Left ventricle myocardium superior (tissue), 1 donor: ENCODE results near the gene JMJD8. TPM values are rescaled to one million over a fixed set of nuclear protein-coding genes. Genes with fewer than 3 reads are reported as not detected.

Experiments
- ATAC-seq: fragments of 200-7000 bp; cut with Tn5 transposase; one replicate; pipeline ENCODE4 v1.9.1; 2020; ENCODE audit warnings: mild to moderate bottlenecking, moderate library complexity
- DNase-seq: peaks from one replicate; pipeline ENCODE4 v3.0.0-alpha.2; 2020
- intact Hi-C: fragments of 100-400 bp; cut with micrococcal nuclease; formaldehyde crosslinking; loops from one replicate; pipeline ENCODE4 v1.11.0; 2022
- long read RNA-seq: library from polyadenylated mRNA; unstranded; transcript quantifications from one replicate; pipeline ENCODE4 v2.0.0, GENCODE V29; 2021
- total RNA-seq: library from RNA; stranded (reverse); fragmentation: NEBNext Ultra II Directional; extraction: Animal tissue kit (Norgen Biotek cat#: 25700); gene quantifications from one replicate; pipeline ENCODE4 v1.2.1, GENCODE V29; 2021
- donor health status: DM: no; HTN: yes; CAD: no; lungs with severe emphysema.

The JMJD8 gene, protein sequence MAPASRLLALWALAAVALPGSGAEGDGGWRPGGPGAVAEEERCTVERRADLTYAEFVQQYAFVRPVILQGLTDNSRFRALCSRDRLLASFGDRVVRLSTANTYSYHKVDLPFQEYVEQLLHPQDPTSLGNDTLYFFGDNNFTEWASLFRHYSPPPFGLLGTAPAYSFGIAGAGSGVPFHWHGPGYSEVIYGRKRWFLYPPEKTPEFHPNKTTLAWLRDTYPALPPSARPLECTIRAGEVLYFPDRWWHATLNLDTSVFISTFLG
- 49.0 TPM for total RNA-seq
- long read RNA-seq, transcript JMJD8-201 (9 exons, 2,038 nt) = major isoform, 47 of 118 reads
- long read RNA-seq, partial matches to known transcripts = 20 of 118 reads
- long read RNA-seq, other reads (novel, unspliced or antisense) = 37 of 118 reads

DNA sequence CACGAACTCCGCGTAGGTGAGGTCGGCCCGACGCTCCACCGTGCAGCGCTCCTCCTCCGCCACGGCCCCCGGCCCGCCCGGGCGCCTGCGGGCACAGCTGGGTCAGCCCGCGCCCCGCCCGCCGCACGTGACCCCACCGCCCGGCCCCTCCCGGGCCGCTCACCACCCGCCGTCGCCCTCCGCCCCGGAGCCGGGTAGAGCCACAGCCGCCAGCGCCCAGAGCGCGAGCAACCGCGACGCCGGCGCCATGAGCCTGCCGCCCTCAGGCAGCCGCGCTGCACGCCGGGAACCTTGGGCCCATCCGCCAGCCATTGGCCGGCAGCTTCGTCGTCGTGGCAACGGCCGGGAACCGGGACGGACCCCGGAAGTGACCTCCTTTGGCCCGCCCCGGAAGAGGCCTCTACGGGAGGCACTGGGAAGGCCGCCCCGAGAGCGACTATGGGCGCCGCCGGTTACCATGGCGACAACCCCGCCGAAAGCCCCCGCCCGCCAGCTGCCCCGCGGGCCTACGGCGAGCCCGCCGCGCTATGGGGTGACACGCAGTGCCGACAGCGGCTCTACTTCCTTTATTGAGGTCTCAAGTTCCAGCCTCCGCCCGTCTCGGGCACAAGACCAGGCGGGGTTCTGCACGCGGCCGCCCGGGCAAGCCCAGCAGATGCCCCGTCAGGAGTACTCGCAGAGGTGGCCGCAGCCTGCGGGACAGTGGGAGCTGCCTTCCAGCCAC is at the start of gene JMJD8:
Gene JMJD8, minus strand, starts transcription at position 264 of the 724 bp plus-strand sequence. Its CDS starts 15 bp downstream, at position 249.
- DNase-seq = peak; percentile 99
- intact Hi-C loops = no loop called here
- peak; percentile 63 for ATAC-seq

DNA sequence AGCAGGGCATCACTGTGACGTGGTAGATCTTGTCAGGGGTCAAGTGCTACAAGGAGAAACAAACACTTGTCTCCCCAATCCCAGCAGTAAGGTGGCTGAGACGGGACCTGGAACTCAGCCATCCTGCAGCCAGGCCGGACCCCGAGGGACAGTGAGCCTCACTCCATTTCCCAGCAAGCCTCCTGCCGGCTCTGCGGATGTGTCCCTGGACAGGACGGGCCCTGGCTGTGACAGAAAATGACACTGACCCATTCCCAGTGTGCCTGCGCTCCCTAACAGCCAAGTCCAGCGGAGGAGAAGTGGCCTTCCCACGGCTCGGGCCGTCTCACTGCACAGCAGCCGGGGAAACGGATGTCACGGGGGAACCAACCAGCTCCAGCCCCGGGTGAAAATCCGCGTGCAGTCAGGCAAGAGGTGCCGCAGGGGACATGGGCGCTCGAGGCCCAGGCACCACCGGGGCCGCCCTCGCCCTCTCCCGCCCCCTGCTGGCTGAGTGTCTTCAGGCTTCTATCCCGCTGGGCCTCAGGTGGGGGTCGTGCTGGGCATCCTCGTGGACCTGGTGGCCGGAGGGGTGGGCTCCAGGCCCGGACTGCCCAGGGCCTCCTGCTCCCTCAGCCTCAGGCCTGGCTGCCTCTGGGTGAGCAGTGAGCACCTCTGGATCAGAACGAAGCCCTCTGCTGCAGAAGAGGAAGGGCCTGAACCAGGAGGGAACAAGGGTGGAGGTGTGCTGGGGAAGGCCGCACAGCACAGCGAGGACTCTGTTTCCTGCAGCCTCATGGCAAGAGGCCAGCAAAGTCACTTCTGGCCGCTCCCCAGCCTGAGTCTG is 49.5 kb upstream of the JMJD8 start:
- intact Hi-C loops = no loop called here
- ATAC-seq (no peak), DNase-seq (no peak)

DNA sequence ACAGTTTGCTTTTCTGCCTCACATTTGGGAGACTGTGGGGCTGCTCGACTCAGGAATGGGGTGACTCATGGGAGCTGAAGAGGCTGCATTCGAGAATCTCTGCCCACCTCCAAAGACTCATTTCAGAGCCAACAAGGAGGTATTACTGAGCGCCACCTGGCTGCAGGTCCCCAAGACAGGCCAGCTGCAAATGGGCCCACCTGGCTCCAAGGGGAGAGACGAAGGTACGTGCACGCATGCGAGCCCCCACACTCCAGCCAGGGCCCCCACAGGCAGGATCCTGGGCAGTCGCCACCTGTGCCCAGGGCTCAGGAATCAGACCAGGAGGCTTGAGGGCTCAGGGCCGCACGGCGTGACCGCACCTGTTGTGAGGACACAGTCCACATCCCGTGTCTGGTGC is 48.8 kb upstream of the JMJD8 start:
- intact Hi-C loops = no loop called here
- DNase-seq (no peak), ATAC-seq (no peak)

DNA sequence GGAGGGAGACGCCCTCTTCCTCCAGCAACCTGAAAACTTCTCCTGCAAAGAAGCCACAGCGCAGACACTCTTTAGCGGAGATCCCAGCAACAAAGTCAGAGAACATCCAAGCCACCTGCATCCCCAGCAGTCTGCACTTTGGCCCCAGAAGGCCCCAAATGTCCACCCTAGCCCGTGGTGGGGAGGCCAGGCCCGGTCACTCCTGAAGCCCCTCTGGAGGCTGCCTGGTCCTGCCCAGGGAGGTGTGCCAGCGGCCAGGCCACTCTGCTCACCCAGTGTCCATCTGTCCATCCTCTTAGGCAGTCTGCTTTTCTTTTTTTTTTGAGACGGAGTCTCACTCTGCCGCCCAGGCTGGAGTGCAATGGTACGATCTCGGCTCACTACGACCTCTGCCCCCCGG is 48.2 kb upstream of the JMJD8 start:
- DNase-seq (no peak), ATAC-seq (no peak)
- intact Hi-C loops = no loop called here

DNA sequence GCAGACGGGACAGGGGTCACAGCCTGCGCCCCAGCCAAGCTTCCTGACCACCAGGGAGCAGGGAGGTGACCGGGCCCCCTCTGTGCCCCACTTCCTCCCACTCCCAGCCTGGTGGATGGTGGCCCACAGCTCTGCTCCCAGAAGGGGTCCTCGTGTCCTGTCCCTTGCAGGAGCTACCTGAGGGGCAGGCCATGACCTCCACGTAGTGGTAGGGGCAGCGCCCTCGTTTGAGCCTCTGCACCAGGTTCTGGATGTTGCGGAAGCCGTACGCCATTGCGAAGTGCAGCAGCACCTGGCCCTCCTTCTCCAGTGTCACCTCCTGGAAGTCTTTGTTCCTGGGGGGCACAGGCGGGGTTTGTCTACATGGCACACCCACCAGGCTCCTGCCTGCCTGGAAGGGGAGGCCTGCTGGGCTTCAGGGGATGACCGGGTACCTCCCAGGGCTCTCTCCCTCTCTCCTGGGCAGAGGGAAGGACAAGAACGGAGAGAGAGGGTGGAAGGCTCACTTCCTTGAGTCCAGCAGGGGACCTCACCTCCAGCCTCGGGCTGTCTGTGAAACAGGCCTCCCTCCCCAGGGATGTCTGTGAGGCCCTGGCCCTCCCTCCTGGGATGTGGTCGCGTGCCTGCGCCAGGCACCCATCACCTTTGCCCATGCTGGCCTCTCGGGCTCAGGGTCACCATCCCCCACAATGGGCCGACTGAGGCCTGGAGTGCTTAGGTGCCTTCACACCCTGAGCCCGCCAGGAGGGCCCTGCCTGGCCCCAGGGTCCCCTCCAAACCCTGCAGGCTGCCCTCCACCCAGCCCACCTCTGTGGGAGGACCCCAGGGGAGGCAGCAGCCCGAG is 46.8 kb upstream of the JMJD8 start:
- intact Hi-C loops = no loop called here
- DNase-seq (no peak), ATAC-seq (no peak)

DNA sequence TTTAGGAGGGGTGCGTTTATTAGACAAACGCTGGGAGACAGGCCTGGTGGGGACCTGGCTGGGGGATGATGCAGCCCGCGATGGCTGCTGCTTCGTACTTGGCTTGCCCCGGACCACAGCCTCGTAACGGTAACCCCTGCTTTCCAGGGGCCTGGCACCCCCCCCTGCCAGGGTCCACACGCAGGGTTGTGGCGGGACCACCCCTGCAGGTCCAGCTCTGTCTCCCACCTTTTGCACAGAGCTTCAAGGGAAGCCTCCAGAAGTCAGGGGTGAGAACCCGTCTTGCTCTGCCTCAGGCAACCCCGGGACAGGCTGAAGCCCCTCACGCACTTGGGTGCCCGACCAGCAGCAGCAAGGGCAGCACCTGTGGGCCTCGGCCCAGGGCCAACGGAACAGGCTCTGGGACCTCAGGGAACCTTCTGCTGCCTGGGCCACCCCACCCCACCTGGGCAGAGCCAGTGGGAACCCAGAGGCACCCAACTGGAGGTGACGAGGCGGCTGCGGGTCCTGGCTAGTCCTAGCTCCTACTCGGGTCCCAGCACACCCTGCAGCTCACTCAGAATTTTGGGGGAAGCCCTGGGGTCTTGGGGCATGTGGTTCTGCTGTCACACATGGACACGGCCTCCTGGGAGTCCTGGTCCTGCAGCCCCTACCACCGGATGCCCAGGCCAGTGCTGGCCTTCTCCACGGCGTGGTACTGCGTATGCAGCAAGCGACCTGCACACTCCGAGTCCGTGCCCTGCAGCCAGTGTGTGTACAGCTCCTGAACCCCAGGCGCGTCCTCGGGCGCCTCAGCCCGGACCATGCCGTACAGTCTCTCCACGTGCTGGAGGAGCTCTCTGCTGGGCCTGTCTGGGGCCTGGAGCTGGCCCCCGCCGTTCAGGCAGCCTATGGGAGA is 45.9 kb upstream of the JMJD8 start:
- ATAC-seq = no peak
- no peak for DNase-seq
- intact Hi-C loops = no loop called here

DNA sequence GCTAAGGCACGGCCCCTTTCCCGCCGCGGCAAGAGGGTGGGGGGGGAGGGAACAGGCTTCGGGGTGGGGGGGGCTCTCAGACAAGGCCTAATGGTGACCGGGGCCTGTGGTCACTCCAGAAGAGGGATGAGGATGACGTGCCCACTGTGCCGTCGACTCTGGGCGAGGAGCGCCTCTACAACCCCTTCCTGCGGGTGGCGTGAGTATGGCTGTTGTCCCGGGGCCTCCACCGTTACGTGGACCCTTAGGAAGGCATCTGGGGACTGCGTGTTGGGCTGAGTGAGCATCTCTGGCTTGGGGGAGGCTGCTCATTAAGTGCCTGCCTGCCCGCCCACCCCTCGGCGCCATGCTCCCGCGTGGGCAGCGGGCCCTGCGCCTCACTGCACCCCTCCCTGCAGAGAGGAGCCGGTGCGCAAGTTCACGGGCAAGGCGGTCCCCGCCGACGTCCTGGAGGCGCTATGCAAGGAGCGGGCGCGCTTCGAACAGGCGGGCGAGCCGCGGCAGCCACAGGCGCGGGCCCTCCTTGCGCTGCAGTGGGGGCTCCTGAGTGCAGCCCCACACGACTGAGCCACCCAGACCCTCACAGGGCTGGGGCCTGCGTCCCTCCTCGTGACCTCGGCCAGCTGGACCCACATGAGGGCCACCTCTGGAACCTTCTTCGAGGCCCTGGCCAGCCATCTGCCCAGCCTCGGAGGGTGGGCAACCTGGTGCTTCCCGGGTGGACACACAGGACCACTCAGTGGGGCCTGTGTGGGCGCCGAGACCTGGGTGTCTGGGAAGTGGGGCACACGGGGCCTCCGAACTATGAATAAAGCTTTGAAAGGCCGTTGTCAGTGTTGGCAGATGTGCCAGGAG is 45.0 kb upstream of the JMJD8 start:
- DNase-seq (no peak), ATAC-seq (no peak)
- intact Hi-C loops = no loop called here

DNA sequence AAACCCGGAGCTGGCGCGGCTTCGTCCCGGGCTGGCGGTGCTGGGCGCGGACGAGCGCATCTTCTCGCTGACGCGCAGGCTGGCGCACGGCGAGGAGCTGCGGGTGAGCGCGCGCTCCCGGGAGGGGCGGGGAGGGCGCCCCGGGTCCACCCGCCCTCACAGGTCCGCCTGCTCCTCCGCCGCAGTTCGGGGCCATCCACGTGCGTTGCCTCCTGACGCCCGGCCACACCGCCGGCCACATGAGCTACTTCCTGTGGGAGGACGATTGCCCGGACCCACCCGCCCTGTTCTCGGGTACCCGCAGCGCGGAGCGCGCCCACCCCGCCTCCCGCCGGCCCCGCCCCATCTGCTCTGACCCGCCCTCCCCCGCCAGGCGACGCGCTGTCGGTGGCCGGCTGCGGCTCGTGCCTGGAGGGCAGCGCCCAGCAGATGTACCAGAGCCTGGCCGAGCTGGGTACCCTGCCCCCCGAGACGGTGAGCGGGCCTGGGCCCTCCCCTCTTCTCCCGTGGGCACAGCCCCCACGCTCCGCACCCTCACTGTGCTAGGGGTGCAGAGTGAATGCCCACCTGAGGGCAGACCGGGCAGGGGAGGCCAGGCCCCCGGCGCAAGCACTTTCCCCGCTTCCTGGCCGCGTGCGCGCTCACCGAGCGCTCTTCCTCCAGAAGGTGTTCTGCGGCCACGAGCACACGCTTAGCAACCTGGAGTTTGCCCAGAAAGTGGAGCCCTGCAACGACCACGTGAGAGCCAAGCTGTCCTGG is 44.2 kb upstream of the JMJD8 start:
- ATAC-seq (peak; percentile 49), DNase-seq (peak; percentile 76)
- intact Hi-C loops = no loop called here

- ATAC-seq = peak; percentile 9
- intact Hi-C loops = no loop called here
- DNase-seq = no peak
Measured at GRCh38 chr16:727291-727977, 43.3 kb upstream of the JMJD8 start.

GRCh38 chr16:726438-727290 is 42.5 kb upstream of the JMJD8 start, which contains the start of the genes CCDC78 and HAGHL:
Gene CCDC78, minus strand, starts transcription at chr16:726443. Its CDS starts 76 bp downstream, at chr16:726367.
Gene HAGHL, plus strand, starts transcription at chr16:727106. Its CDS starts 404 bp downstream, at chr16:727510.
- peak; percentile 79 for DNase-seq
- peak; percentile 55 for ATAC-seq
- intact Hi-C loops = no loop called here

DNA sequence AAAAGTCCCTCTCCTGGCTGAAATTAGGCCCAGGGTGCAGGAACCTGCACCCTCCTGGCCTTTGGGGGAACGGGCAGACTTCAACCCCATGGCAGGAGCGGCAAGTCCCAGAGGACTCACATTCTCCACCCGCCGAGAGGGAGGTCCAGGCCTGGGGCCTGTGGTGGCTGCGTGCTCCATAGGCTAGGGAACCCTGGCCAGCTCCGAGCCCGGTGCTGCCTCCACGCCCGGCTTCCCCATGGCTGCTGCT is 42.0 kb upstream of the JMJD8 start:
- intact Hi-C loops = no loop called here

DNA sequence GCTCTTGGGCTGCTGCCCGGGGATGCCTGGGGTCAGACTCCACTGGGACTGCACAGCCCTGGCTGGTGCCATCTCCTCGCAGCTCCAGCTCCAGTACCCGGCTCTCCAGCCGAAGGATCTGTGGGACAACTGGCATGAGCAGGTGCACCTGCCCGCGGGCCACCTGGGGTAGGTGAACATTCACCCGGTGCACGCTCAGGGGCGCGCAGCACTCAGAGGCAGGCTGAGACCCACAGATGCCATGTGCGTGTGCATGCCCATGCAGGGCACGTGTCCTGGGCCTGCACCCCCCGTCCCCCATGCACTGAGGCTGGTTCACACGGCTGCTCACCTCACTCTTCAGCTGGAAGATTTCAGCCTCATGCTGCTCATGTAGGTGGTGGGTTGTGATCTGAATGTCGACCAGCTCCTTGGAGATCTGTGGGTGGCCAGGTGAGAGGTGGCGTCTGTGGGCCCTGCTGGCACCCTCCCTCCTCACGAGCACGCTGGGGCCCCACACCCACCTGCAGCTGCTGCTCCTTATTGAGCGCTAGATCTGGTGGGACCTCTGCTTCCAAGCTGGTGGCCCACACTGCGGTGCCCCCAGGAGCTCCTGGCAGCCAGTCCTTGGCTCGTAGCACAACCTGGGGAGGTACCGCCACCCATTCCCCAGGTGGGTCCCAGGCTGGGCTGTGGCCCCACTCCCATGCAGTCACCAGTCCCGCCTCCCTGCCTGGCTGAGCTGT is 41.5 kb upstream of the JMJD8 start:
- intact Hi-C loops = no loop called here
- ATAC-seq = no peak
- no peak for DNase-seq

More for the DNA sequence above, 42.0 kb upstream of the JMJD8 start:
- DNase-seq (no peak), ATAC-seq (no peak)

DNA sequence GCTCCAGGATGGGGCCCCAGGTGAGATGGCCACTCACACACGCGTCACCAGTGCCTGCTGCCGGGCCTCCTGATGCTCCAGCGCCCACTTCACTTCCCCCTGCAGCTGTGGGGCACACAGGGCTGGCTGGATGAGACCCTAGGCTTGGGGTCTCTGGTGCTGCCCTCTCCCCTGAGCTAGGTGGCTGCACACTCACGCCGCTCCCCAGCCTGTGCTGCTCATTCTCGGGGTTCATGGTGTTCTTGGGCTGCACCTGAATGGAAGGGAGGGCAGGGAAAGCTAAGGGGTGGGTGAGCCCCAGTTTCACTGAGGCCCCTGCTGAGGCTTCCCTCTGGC is 40.9 kb upstream of the JMJD8 start:
- intact Hi-C loops = no loop called here
- DNase-seq = no peak
- ATAC-seq = no peak

GRCh38 chr16:724188-725040 is 40.3 kb upstream of the JMJD8 start:
- intact Hi-C loops = no loop called here
- ATAC-seq = no peak
- no peak for DNase-seq
